ENCODE data around the gene COMP.
A peak's percentile ranks its signal among the peaks of the same experiment; 100 is the strongest.
"Not testable (repeated sequence)": the region's sequence is repeated elsewhere in the genome, so short reads cannot be mapped to it uniquely, and the experiment has no call there.

COMP gene

GRCh38 chr19:18790566-18791314 lies at the start of gene COMP:
Gene COMP (minus strand): TSS chr19:18791305. CDS start chr19:18791269, 36 bp downstream.
- peak; percentile 14 for DNase-seq

GRCh38 chr19:18840288-18841267 lies 49.5 kb upstream of the COMP start:
- peak; percentile 23 for DNase-seq

- peak; percentile 15 for DNase-seq
These were observed 48.6 kb upstream of the COMP start for GRCh38 chr19:18839465-18840287.

- no peak for DNase-seq
These were observed 43.5 kb upstream of the COMP start for GRCh38 chr19:18834644-18834984.

- DNase-seq: peak; percentile 38
These were observed 42.9 kb upstream of the COMP start for GRCh38 chr19:18833849-18834643.

- DNase-seq: no peak
These were observed 42.0 kb upstream of the COMP start for GRCh38 chr19:18833141-18833476.

- peak; percentile 43 for DNase-seq
These were observed 41.4 kb upstream of the COMP start for GRCh38 chr19:18832306-18833140.

GRCh38 chr19:18831524-18832305 lies 40.6 kb upstream of the COMP start, which contains the start of gene UPF1:
Gene UPF1 (plus strand): TSS chr19:18831959. CDS start chr19:18832210, 251 bp downstream.
- DNase-seq: peak; percentile 98

GRCh38 chr19:18830488-18830887 lies 39.4 kb upstream of the COMP start:
- no peak for DNase-seq

GRCh38 chr19:18828786-18829185 lies 37.7 kb upstream of the COMP start:
- no peak for DNase-seq

GRCh38 chr19:18817574-18817973 lies 26.5 kb upstream of the COMP start:
- no peak for DNase-seq

- DNase-seq: not testable (repeated sequence)
These were observed 25.5 kb upstream of the COMP start for GRCh38 chr19:18816645-18817044.

GRCh38 chr19:18815673-18816072 lies 24.6 kb upstream of the COMP start:
- no peak for DNase-seq

- no peak for DNase-seq
These were observed 23.0 kb upstream of the COMP start for GRCh38 chr19:18814063-18814462.

GRCh38 chr19:18811638-18812037 lies 20.5 kb upstream of the COMP start:
- not testable (repeated sequence) for DNase-seq

GRCh38 chr19:18809149-18809868 lies 18.2 kb upstream of the COMP start:
- DNase-seq: no peak

- DNase-seq: no peak
These were observed 16.8 kb upstream of the COMP start for GRCh38 chr19:18807861-18808331.

- DNase-seq: peak; percentile 15
These were observed 13.5 kb upstream of the COMP start for GRCh38 chr19:18804643-18805042.

- DNase-seq: no peak
These were observed 13.1 kb upstream of the COMP start for GRCh38 chr19:18804139-18804601.
